ENCODE data around the gene LRMDA. TPM values are rescaled to one million over a fixed set of nuclear protein-coding genes. Genes with fewer than 3 reads are reported as not detected.
"Not testable (repeated sequence)": the region's sequence is repeated elsewhere in the genome, so short reads cannot be mapped to it uniquely, and the experiment has no call there.

The LRMDA gene
- total RNA-seq, 4 donors from 2014 or later = 1.4 to 23.1 (median 3.6) TPM

DNA sequence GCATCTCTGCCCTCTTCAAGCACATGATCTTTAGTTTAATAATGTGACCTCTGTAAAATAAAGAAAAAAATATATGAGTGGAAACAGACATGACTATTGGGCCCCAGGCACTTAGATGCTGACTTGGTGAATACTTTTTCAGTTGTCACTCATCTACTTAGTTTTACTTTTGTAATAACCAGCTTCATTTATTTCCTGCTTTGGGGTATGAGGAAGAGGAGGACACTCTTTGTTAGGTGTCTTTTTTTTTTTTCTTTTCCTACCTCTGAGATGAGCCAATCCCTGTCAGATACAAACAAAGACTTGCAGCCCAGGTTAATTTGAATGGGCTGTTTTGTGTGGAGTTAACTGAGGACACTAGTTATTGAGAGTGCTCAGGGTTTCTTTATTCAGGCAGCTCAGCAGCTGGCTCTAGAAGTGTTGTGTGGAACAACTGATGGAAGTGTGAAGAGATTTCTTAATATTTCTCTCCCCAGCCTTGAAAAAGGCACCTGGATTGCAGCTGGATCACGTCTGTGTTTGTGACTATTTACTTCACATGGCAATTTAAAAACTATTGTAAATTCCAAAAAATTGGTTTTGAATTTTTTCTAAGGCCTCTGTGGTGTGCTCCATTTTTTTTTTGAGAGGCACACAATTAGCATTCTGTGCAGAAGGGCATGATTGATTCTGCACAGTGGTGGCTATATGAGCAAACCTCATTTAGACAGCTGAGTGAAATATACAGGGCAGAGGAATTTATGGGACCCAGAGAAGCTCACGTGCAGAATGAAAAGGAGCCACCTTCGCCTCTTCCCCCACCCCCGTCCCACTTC is 333.8 kb downstream of the LRMDA start:
- no peak for DNase-seq
- TF ChIP-seq, protein P1, sequence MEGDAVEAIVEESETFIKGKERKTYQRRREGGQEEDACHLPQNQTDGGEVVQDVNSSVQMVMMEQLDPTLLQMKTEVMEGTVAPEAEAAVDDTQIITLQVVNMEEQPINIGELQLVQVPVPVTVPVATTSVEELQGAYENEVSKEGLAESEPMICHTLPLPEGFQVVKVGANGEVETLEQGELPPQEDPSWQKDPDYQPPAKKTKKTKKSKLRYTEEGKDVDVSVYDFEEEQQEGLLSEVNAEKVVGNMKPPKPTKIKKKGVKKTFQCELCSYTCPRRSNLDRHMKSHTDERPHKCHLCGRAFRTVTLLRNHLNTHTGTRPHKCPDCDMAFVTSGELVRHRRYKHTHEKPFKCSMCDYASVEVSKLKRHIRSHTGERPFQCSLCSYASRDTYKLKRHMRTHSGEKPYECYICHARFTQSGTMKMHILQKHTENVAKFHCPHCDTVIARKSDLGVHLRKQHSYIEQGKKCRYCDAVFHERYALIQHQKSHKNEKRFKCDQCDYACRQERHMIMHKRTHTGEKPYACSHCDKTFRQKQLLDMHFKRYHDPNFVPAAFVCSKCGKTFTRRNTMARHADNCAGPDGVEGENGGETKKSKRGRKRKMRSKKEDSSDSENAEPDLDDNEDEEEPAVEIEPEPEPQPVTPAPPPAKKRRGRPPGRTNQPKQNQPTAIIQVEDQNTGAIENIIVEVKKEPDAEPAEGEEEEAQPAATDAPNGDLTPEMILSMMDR (IDR thresholded peaks at IDR 0.05) = no peak
- TF ChIP-seq POLR2A (IDR thresholded peaks at IDR 0.05) = no peak
- Histone ChIP-seq H3K9me3 (no peaks in the 10 kb centered on the region), H3K27ac (no peak overlapping the region), H3K27me3 (no peaks in the 10 kb centered on the region), H3K36me3 (no peaks in the 10 kb centered on the region), H3K4me3 (no peak overlapping the region), H3K4me1 (no peaks in the 10 kb centered on the region)

DNA sequence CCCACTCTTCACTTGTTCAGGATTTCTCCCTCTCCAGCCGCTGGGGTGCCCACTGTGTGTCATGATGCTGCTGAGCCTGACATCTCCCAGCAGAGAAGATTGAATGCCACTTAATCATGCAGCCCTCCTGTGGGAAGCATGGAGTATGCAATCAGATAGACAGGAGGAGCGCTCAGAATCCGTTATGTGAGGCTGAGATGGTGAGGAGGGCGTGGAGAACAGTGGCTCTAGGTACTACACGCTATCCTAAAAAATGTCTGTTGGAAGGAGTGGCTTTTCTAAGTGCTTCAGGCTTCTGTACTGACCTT is 334.3 kb downstream of the LRMDA start:
- H3K9me3 ChIP-seq = no peaks in the 10 kb centered on the region
- no peaks in the 10 kb centered on the region for H3K4me1 ChIP-seq
- no peak for TF ChIP-seq POLR2A (IDR thresholded peaks at IDR 0.05)
- TF ChIP-seq, protein P1 (IDR thresholded peaks at IDR 0.05) = no peak
- H3K27me3 ChIP-seq = no peaks in the 10 kb centered on the region
- no peak overlapping the region for H3K27ac ChIP-seq
- DNase-seq = no peak
- H3K36me3 ChIP-seq = no peaks in the 10 kb centered on the region
- no peak overlapping the region for H3K4me3 ChIP-seq

DNA sequence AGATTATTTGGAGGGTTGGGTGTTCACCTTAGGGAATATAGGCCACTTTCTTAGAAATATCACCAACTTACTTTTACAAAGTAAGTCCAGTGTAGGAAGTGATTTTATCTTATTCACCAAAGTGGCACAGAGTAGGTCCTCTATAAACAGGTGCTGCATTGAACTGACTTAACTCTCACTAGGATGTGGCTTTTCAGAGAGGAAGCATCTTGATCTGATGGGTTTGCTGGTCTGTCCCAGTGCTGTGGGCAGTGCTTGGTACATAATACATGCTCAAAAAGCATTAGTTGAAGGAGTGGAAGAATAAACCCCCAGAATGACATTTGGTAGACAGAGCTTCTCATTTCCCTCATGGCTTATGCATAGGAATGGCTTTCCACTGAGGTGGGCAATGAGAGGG is 334.7 kb downstream of the LRMDA start:
- H3K36me3 ChIP-seq = no peaks in the 10 kb centered on the region
- DNase-seq = no peak
- H3K9me3 ChIP-seq = no peaks in the 10 kb centered on the region
- TF ChIP-seq, protein P1 (IDR thresholded peaks at IDR 0.05) = no peak
- TF ChIP-seq POLR2A (IDR thresholded peaks at IDR 0.05) = no peak
- no peaks in the 10 kb centered on the region for H3K4me1 ChIP-seq
- H3K27me3 ChIP-seq = no peaks in the 10 kb centered on the region
- H3K27ac ChIP-seq = no peak overlapping the region
- no peak overlapping the region for H3K4me3 ChIP-seq

DNA sequence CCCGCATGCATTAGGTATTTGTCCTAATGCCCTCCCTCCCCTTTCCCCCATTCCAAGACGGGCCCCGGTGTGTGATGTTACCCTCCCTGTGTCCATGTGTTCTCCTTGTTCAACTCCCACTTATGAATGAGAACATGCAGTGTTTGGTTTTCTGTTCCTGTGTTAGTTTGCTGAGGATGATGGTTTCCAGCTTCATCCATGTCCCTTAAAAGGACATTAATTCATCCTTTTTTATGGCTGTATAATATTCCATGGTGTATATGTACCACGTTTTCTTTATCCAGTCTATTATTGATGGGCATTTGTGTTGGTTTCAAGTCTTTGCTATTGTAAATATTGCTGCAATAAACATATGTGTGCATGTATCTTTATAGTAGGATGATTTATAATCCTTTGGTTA is 335.3 kb downstream of the LRMDA start:
- not testable (repeated sequence) for H3K4me1 ChIP-seq, H3K4me3 ChIP-seq, H3K36me3 ChIP-seq, H3K27ac ChIP-seq, H3K9me3 ChIP-seq, DNase-seq, H3K27me3 ChIP-seq

DNA sequence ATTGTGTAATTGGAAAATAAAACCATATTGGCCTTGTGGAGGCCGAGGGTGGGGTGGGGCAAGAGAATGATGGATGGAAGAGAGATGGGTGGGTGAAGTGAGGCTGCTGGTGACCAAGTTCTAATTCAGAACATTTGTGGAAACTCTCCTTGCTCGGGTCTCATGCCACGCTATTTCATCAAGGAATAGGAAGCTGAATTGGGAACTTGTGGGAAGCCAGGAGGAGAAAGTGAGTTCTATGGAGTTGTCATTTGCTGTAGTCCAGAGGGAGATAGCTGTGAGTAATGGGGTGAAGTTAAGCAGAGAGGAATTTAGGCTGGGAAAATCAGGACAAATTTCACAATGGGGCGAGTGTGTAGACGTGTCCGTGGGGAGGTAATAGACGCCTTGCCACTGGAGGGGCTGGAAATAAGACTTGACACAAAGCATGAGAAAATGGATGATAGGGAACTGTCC is 339.2 kb downstream of the LRMDA start:
- no peak for DNase-seq
- TF ChIP-seq, protein P1 (IDR thresholded peaks at IDR 0.05) = no peak
- TF ChIP-seq POLR2A (IDR thresholded peaks at IDR 0.05) = no peak
- H3K4me1 ChIP-seq = peaks cover 0 to 8% (median 0%) of the 10 kb centered on the region in 4 donors
- no peaks in the 10 kb centered on the region for H3K27me3 ChIP-seq
- no peaks in the 10 kb centered on the region for H3K36me3 ChIP-seq
- no peaks in the 10 kb centered on the region for H3K9me3 ChIP-seq
- H3K27ac ChIP-seq = no peak overlapping the region
- H3K4me3 ChIP-seq = no peak overlapping the region

DNA sequence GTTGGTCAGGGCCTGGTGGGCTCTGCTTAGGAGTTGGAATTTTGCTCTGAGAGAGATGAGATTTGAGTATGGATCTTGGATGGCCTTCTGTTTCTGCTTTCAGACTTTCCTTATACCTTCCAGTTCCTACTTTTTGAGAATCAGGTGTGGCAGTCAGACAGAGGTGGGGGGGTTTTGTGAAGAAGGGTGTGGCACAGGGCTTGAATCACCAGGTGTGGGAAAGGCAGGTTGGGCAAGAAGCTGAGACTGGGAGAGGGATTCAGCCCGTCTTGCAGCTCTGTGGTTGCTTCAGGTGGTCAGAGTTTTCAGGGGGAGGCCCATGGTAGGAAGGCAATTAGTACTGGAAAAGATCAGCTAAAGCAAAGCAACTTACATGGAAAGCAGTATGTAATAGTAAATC is 340.2 kb downstream of the LRMDA start:
- Histone ChIP-seq H3K27ac (peak overlapping the region in 1 of 4 donors; percentile 73), H3K4me1 (peaks cover 0 to 8% (median 0%) of the 10 kb centered on the region in 4 donors)
- no peak for DNase-seq

More for the DNA sequence above, 340.2 kb downstream of the LRMDA start:
- Histone ChIP-seq H3K36me3 (no peaks in the 10 kb centered on the region), H3K27me3 (no peaks in the 10 kb centered on the region), H3K9me3 (no peaks in the 10 kb centered on the region), H3K4me3 (no peak overlapping the region)
- no peak for TF ChIP-seq POLR2A (IDR thresholded peaks at IDR 0.05)
